Stimulated activated naive CD8-positive, alpha-beta T cell treated with anti-CD3 and anti-CD28 coated beads, Interleukin-15, Interleukin-2, amounts not matched to agents 100 ng/mL and 50 ng/mL, for 24 hours (primary cell): Measurements from ENCODE around the gene AMIGO2.
A peak's percentile ranks its signal among the peaks of the same experiment; 100 is the strongest.

Experiments
- H3K27ac Mint-ChIP-seq: one replicate; pipeline ENCODE4 v1.8.0; 2021; ENCODE audit warnings: mild to moderate bottlenecking, mixed read lengths
- H3K27me3 Mint-ChIP-seq: one replicate; pipeline ENCODE4 v1.8.0; 2021; ENCODE audit warnings: mixed read lengths
- H3K36me3 Mint-ChIP-seq: one replicate; pipeline ENCODE4 v1.8.0; 2021; ENCODE audit warnings: low read depth, mixed read lengths
- H3K4me1 Mint-ChIP-seq: one replicate; pipeline ENCODE4 v1.8.0; 2021; ENCODE audit warnings: low read depth, mixed read lengths
- H3K4me3 Mint-ChIP-seq: one replicate; pipeline ENCODE4 v1.8.0; 2021; ENCODE audit warnings: mild to moderate bottlenecking, mixed read lengths
- H3K9me3 Mint-ChIP-seq: one replicate; pipeline ENCODE4 v1.8.0; 2021; ENCODE audit warnings: mixed read lengths

AMIGO2 gene

GRCh38 chr12:47107446-47107845 is 27.7 kb upstream of the AMIGO2 start:
- Mint-ChIP-seq H3K9me3 (no peaks in the 10 kb centered on the region), H3K36me3 (peaks cover 26% of the 10 kb centered on the region), H3K27ac (no peak overlapping the region), H3K4me1 (peaks cover 40% of the 10 kb centered on the region), H3K27me3 (no peaks in the 10 kb centered on the region), H3K4me3 (no peak overlapping the region)

GRCh38 chr12:47105914-47106674 is 26.3 kb upstream of the AMIGO2 start:
- peaks cover 26% of the 10 kb centered on the region for H3K36me3 Mint-ChIP-seq
- H3K4me3 Mint-ChIP-seq = no peak overlapping the region
- no peak overlapping the region for H3K27ac Mint-ChIP-seq
- no peaks in the 10 kb centered on the region for H3K27me3 Mint-ChIP-seq
- peaks cover 27% of the 10 kb centered on the region for H3K4me1 Mint-ChIP-seq
- no peaks in the 10 kb centered on the region for H3K9me3 Mint-ChIP-seq

- Mint-ChIP-seq H3K4me3 (no peak overlapping the region), H3K36me3 (peaks cover 8% of the 10 kb centered on the region), H3K4me1 (peaks cover 9% of the 10 kb centered on the region), H3K27me3 (no peaks in the 10 kb centered on the region), H3K27ac (no peak overlapping the region), H3K9me3 (no peaks in the 10 kb centered on the region)
These were observed 23.3 kb upstream of the AMIGO2 start for GRCh38 chr12:47102845-47103651.

- Mint-ChIP-seq H3K27ac (no peak overlapping the region), H3K4me3 (no peak overlapping the region), H3K27me3 (no peaks in the 10 kb centered on the region), H3K36me3 (peaks cover 8% of the 10 kb centered on the region), H3K4me1 (peaks cover 9% of the 10 kb centered on the region), H3K9me3 (no peaks in the 10 kb centered on the region)
These were observed 22.6 kb upstream of the AMIGO2 start for GRCh38 chr12:47102406-47102805.

- Mint-ChIP-seq H3K4me1 (peaks cover 9% of the 10 kb centered on the region), H3K27ac (no peak overlapping the region), H3K27me3 (no peaks in the 10 kb centered on the region), H3K9me3 (no peaks in the 10 kb centered on the region), H3K4me3 (no peak overlapping the region), H3K36me3 (no peaks in the 10 kb centered on the region)
These were observed 20.4 kb upstream of the AMIGO2 start for GRCh38 chr12:47100160-47100559.

GRCh38 chr12:47099610-47100009 is 19.9 kb upstream of the AMIGO2 start:
- H3K36me3 Mint-ChIP-seq = no peaks in the 10 kb centered on the region
- H3K27me3 Mint-ChIP-seq = no peaks in the 10 kb centered on the region
- no peak overlapping the region for H3K27ac Mint-ChIP-seq
- H3K4me1 Mint-ChIP-seq = peaks cover 13% of the 10 kb centered on the region
- H3K9me3 Mint-ChIP-seq = no peaks in the 10 kb centered on the region
- no peak overlapping the region for H3K4me3 Mint-ChIP-seq

GRCh38 chr12:47098099-47098498 is 18.3 kb upstream of the AMIGO2 start:
- Mint-ChIP-seq H3K4me1 (peaks cover 28% of the 10 kb centered on the region), H3K27me3 (no peaks in the 10 kb centered on the region), H3K4me3 (no peak overlapping the region), H3K9me3 (no peaks in the 10 kb centered on the region), H3K27ac (no peak overlapping the region), H3K36me3 (no peaks in the 10 kb centered on the region)

GRCh38 chr12:47097276-47097896 is 17.6 kb upstream of the AMIGO2 start:
- Mint-ChIP-seq H3K9me3 (no peaks in the 10 kb centered on the region), H3K27ac (no peak overlapping the region), H3K4me3 (no peak overlapping the region), H3K4me1 (peaks cover 29% of the 10 kb centered on the region), H3K36me3 (no peaks in the 10 kb centered on the region), H3K27me3 (no peaks in the 10 kb centered on the region)

- Mint-ChIP-seq H3K4me1 (peaks cover 32% of the 10 kb centered on the region), H3K27ac (no peak overlapping the region), H3K27me3 (no peaks in the 10 kb centered on the region), H3K9me3 (no peaks in the 10 kb centered on the region), H3K36me3 (peaks cover 6% of the 10 kb centered on the region), H3K4me3 (peak overlapping the region; percentile 42)
These were observed 15.9 kb upstream of the AMIGO2 start for GRCh38 chr12:47095446-47096236.

GRCh38 chr12:47094804-47095203 is 15.0 kb upstream of the AMIGO2 start:
- peaks cover 14% of the 10 kb centered on the region for H3K36me3 Mint-ChIP-seq
- H3K9me3 Mint-ChIP-seq = peaks cover 8% of the 10 kb centered on the region
- H3K27ac Mint-ChIP-seq = peak overlapping the region; percentile 2
- H3K4me1 Mint-ChIP-seq = peaks cover 32% of the 10 kb centered on the region
- no peak overlapping the region for H3K4me3 Mint-ChIP-seq
- no peaks in the 10 kb centered on the region for H3K27me3 Mint-ChIP-seq

- Mint-ChIP-seq H3K27me3 (no peaks in the 10 kb centered on the region), H3K27ac (no peak overlapping the region)
These were observed 11.2 kb upstream of the AMIGO2 start for GRCh38 chr12:47091009-47091408.

GRCh38 chr12:47088021-47088944 is 8.5 kb upstream of the AMIGO2 start:
- Mint-ChIP-seq H3K9me3 (peaks cover 11% of the 10 kb centered on the region), H3K4me3 (no peak overlapping the region), H3K36me3 (peaks cover 17% of the 10 kb centered on the region), H3K27ac (peak overlapping the region; percentile 7), H3K27me3 (no peaks in the 10 kb centered on the region), H3K4me1 (peaks cover 44% of the 10 kb centered on the region)

More at GRCh38 chr12:47091009-47091408, 11.2 kb upstream of the AMIGO2 start:
- H3K9me3 Mint-ChIP-seq = peaks cover 11% of the 10 kb centered on the region
- H3K36me3 Mint-ChIP-seq = peaks cover 17% of the 10 kb centered on the region
- H3K4me3 Mint-ChIP-seq = no peak overlapping the region
- H3K4me1 Mint-ChIP-seq = peaks cover 43% of the 10 kb centered on the region

GRCh38 chr12:47087088-47087688 is 7.4 kb upstream of the AMIGO2 start:
- peaks cover 52% of the 10 kb centered on the region for H3K4me1 Mint-ChIP-seq
- no peak overlapping the region for H3K4me3 Mint-ChIP-seq
- no peak overlapping the region for H3K27ac Mint-ChIP-seq
- peaks cover 17% of the 10 kb centered on the region for H3K36me3 Mint-ChIP-seq
- peaks cover 11% of the 10 kb centered on the region for H3K9me3 Mint-ChIP-seq
- H3K27me3 Mint-ChIP-seq = no peaks in the 10 kb centered on the region
